Spleen (tissue), 11 donors: Measurements from ENCODE around the gene EHMT1. TPM values are rescaled to one million over a fixed set of nuclear protein-coding genes. Genes with fewer than 3 reads are reported as not detected.

Experiments
- DNase-seq: peaks from one replicate; pipeline ENCODE4 v3.0.0-alpha.2; 2020
- H3K27ac ChIP-seq, 8 donors: fragments of 200-600 bp; sonication (generic) in 7 of 8; 1 replicate in 4 of 8; 2 replicates in 4 of 8; pipeline versions ENCODE4 v1.5.0 to v1.8.0; 2016 to 2021; ENCODE audit warnings: inconsistent platforms in 4 of 8, mild to moderate bottlenecking in 4 of 8, moderate library complexity in 1 of 8
- H3K27me3 ChIP-seq, 7 donors: fragments of 200-600 bp; sonication (generic) in 6 of 7; replicated peaks in 1 of 7; 1 replicate in 4 of 7; 2 replicates in 3 of 7; pipeline versions ENCODE4 v1.5.0 to v1.8.0; 2016 to 2021; ENCODE audit warnings: inconsistent platforms in 3 of 7, mild to moderate bottlenecking in 1 of 7
- H3K36me3 ChIP-seq, 6 donors: fragments of 200-600 bp; sonication (generic) in 5 of 6; 1 replicate in 4 of 6; 2 replicates in 2 of 6; pipeline versions ENCODE4 v1.5.0 to v1.8.0; 2016 to 2021; ENCODE audit warnings: inconsistent platforms in 2 of 6
- H3K4me1 ChIP-seq, 6 donors: fragments of 200-600 bp; sonication (generic) in 5 of 6; 1 replicate in 3 of 6; 2 replicates in 3 of 6; pipeline versions ENCODE4 v1.5.0 to v1.8.0; 2016 to 2021; ENCODE audit warnings: inconsistent platforms in 3 of 6
- H3K4me3 ChIP-seq, 8 donors: fragments of 200-600 bp; sonication (generic) in 7 of 8; 1 replicate in 4 of 8; 2 replicates in 4 of 8; pipeline versions ENCODE4 v1.5.0 to v1.8.0; 2016 to 2021; ENCODE audit warnings: inconsistent platforms in 4 of 8, mild to moderate bottlenecking in 4 of 8, moderate library complexity in 2 of 8
- H3K9me3 ChIP-seq, 8 donors: fragments of 200-600 bp; sonication (generic) in 7 of 8; 1 replicate in 4 of 8; 2 replicates in 4 of 8; pipeline versions ENCODE4 v1.5.0 to v1.8.0; 2016 to 2021; ENCODE audit warnings: inconsistent platforms in 4 of 8
- POLR2A ChIP-seq, 3 donors: fragments of 450-650 bp; IDR thresholded peaks; one replicate each; pipeline ENCODE4 v1.5.1; 2017; ENCODE audit warnings: antibody characterized with exemption in 3 of 3, mild to moderate bottlenecking in 1 of 3
- POLR2AphosphoS5 ChIP-seq, 3 donors: sonication (generic); formaldehyde crosslinking; IDR thresholded peaks; one replicate each; pipeline ENCODE4 v1.5.1; 2017; ENCODE audit warnings: antibody characterized with exemption in 3 of 3
- WGBS, 5 donors: extraction: QIAGEN DNeasy Blood & Tissue Kit in 3 of 5; methylation state at CpG; one replicate each; pipeline versions ENCODE4 v1.1.5 to v1.1.7; 2013 to 2018; 5-methylcytosine and 5-hydroxymethylcytosine counted together
- intact Hi-C: fragments of 100-400 bp; cut with DNase I; formaldehyde crosslinking; loops from one replicate; pipeline ENCODE4 v1.15.0; 2023; ENCODE audit warnings: low total_unique reads
- polyA plus RNA-seq, 3 donors: library from polyadenylated mRNA; stranded (reverse); fragments of 200-250 nt; gene quantifications; one replicate each; pipeline ENCODE4 v1.2.1, GENCODE V29; 2013
- total RNA-seq, 7 donors: library from RNA; depleted of rRNA in 3 of 7; stranded (reverse); fragments of >200 nt in 3 of 7; fragmentation: NEBNext Ultra II Directional in 4 of 7; extraction: Animal tissue kit (Norgen Biotek cat#: 25700) in 4 of 7; gene quantifications; one replicate each; pipeline versions ENCODE4 v1.1.0 to v1.2.1, GENCODE V29; 2016 to 2021
- TF ChIP-seq, protein P1 (sequence below), 11 experiments: fragments of 200-600 bp in 7 of 11; fragments of 450-650 bp in 4 of 11; sonication (generic) in 4 of 11; IDR thresholded peaks in 8 of 11; conservative IDR thresholded peaks in 3 of 11; 1 replicate in 7 of 11; 2 replicates in 4 of 11; pipeline versions ENCODE4 v1.4.0 to v1.8.0; 2016 to 2021; ENCODE audit warnings: antibody characterized with exemption in 11 of 11, inconsistent platforms in 4 of 11, mild to moderate bottlenecking in 1 of 11
- donor health status: healthy with polysubstance abuse.
- donor health status: DM: no; HTN: no; CAD: no; lungs with moderate emphysema.
- donor health status: DM: no; HTN: no; CAD: no.
- donor health status: Bipolar disorder and iron deficiency.
- donor health status: healthy.
- donor health status: DM: no; HTN: no; CAD: no.
- donor health status: DM: yes; HTN: yes; CAD: no.

The EHMT1 gene
- total and polyA plus RNA-seq, 10 donors: 35.5 to 163 (median 122) TPM

- Histone ChIP-seq H3K36me3 (peaks cover 8 to 91% (median 51%) of the 10 kb centered on the region in 6 donors), H3K4me3 (no peak overlapping the region), H3K4me1 (peaks cover 3 to 12% (median 9%) of the 10 kb centered on the region in 6 donors), H3K9me3 (peaks cover 0 to 9% (median 6%) of the 10 kb centered on the region in 8 donors), H3K27ac (no peak overlapping the region), H3K27me3 (no peaks in the 10 kb centered on the region)
- TF ChIP-seq, protein P1, sequence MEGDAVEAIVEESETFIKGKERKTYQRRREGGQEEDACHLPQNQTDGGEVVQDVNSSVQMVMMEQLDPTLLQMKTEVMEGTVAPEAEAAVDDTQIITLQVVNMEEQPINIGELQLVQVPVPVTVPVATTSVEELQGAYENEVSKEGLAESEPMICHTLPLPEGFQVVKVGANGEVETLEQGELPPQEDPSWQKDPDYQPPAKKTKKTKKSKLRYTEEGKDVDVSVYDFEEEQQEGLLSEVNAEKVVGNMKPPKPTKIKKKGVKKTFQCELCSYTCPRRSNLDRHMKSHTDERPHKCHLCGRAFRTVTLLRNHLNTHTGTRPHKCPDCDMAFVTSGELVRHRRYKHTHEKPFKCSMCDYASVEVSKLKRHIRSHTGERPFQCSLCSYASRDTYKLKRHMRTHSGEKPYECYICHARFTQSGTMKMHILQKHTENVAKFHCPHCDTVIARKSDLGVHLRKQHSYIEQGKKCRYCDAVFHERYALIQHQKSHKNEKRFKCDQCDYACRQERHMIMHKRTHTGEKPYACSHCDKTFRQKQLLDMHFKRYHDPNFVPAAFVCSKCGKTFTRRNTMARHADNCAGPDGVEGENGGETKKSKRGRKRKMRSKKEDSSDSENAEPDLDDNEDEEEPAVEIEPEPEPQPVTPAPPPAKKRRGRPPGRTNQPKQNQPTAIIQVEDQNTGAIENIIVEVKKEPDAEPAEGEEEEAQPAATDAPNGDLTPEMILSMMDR (IDR thresholded peaks at IDR 0.05 in 8 of 11, conservative IDR thresholded peaks at IDR 0.05 in 3 of 11): no peak
- TF ChIP-seq POLR2A (IDR thresholded peaks at IDR 0.05): no peak
- TF ChIP-seq POLR2AphosphoS5 (IDR thresholded peaks at IDR 0.05): no peak
- no peak for DNase-seq
- WGBS, 5 donors: 93 to 97% (median 96%) methylated on average over 10 to 20 of the region's 20 CpGs
- intact Hi-C loops: no loop called here
Observed at GRCh38 chr9:137728444-137729311, 109.9 kb downstream of the EHMT1 start.

- peaks cover 8 to 98% (median 57%) of the 10 kb centered on the region in 6 donors for H3K36me3 ChIP-seq
- H3K27me3 ChIP-seq: no peaks in the 10 kb centered on the region
- no peak overlapping the region for H3K4me3 ChIP-seq
- no peak for TF ChIP-seq POLR2A (IDR thresholded peaks at IDR 0.05)
- TF ChIP-seq POLR2AphosphoS5 (IDR thresholded peaks at IDR 0.05): peak in 1 of 3 donors; percentile 53
- intact Hi-C loops: no loop called here
- no peak for DNase-seq
- peaks cover 0 to 4% (median 0%) of the 10 kb centered on the region in 6 donors for H3K4me1 ChIP-seq
- 95 to 96% (median 96%) methylated on average over 18 of the region's 18 CpGs for WGBS, 5 donors
- H3K9me3 ChIP-seq: peaks cover 0 to 26% (median 22%) of the 10 kb centered on the region in 8 donors
- H3K27ac ChIP-seq: no peak overlapping the region
Observed at GRCh38 chr9:137731216-137731946, 112.6 kb downstream of the EHMT1 start.

DNA sequence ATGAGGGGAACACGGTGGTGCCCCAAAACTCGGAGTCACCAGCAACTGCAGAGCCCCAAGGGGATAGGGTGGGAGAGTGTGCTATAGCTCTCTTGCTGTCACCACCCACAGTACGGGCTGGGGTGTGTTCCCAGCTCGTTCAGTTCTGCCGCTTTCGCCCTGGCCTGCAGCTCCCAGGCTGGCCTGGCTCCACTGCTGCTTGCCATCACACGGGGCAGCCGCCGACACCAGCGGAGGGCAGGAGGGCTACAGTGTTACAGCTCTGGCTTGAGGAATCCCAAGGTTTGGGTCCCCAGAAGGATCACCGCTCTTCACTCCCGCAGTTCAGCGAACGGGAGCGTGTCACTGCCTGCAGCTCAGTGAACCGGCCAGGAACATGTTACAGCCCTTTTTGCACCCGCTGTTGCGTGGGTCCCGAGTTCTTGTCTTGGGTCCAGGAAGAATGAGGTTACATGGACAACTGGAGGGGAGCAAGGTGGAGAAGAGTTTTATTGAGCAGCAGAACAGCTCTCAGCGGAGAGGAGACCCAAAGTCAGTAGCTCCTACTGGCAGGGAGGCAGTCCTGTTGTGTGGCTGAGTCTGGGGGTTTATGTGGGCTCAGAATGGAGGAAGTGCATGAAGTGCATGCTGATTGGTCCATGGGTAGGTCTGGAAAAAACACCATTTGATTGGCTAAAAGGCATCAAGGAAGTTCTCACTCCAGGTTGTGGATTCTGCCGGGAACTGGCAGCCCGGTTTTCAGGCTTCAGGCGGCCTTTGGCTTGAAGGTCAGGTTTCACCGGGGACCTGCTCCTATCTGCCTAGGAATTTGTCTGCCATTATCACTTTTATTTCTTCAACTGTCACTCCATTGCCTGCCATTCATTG lies 113.4 kb downstream of the EHMT1 start:
- H3K4me1 ChIP-seq: peaks cover 0 to 4% (median 0%) of the 10 kb centered on the region in 6 donors
- H3K9me3 ChIP-seq: peaks cover 0 to 26% (median 22%) of the 10 kb centered on the region in 8 donors
- H3K4me3 ChIP-seq: no peak overlapping the region
- intact Hi-C loops: no loop called here
- 96 to 99% (median 96%) methylated on average over 24 of the region's 24 CpGs for WGBS, 5 donors
- H3K27ac ChIP-seq: no peak overlapping the region
- DNase-seq: no peak
- TF ChIP-seq POLR2A (IDR thresholded peaks at IDR 0.05) (no peak), POLR2AphosphoS5 (IDR thresholded peaks at IDR 0.05) (peak in 1 of 3 donors; percentile 19)
- no peaks in the 10 kb centered on the region for H3K27me3 ChIP-seq
- peaks cover 8 to 96% (median 53%) of the 10 kb centered on the region in 6 donors for H3K36me3 ChIP-seq

GRCh38 chr9:137733429-137733828 lies 114.6 kb downstream of the EHMT1 start:
- no peak for TF ChIP-seq POLR2A (IDR thresholded peaks at IDR 0.05)
- no peak for TF ChIP-seq POLR2AphosphoS5 (IDR thresholded peaks at IDR 0.05)
- TF ChIP-seq, protein P1 (IDR thresholded peaks at IDR 0.05 in 8 of 11, conservative IDR thresholded peaks at IDR 0.05 in 3 of 11): no peak
- peaks cover 0 to 8% (median 0%) of the 10 kb centered on the region in 6 donors for H3K4me1 ChIP-seq
- H3K4me3 ChIP-seq: no peak overlapping the region
- WGBS, 5 donors: 95 to 100% (median 99%) methylated on average over 6 of the region's 6 CpGs
- H3K9me3 ChIP-seq: peaks cover 0 to 26% (median 22%) of the 10 kb centered on the region in 8 donors
- DNase-seq: no peak
- H3K27me3 ChIP-seq: no peaks in the 10 kb centered on the region
- H3K27ac ChIP-seq: no peak overlapping the region
- intact Hi-C loops: no loop called here
- peaks cover 8 to 89% (median 50%) of the 10 kb centered on the region in 6 donors for H3K36me3 ChIP-seq
